ENCODE measurements around the gene ITGAD.

The ITGAD gene

DNA sequence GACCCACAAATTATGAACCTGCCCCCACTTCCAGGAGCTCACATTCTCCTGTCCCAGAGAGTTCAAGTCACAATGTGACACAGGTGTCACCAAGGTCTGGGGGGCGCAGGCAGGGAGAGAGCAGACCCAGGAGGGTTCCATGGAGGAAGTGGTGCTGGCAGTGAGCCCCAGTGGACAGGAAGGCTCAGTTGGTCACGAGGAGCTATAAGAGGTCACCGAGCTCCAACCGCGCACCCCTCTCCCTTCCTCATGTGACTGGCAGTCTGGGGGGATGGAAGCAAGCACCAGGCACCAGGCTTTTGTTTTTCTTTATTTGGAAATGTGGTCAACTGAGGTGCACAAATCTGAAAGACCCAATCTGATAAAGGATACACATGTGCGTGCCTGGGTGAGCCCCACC, 2.5 kb downstream of the ITGAD start:
- H3K27me3 ChIP-seq (ENCODE audit: insufficient read depth, low read length), result no peaks in the 10 kb centered on the region
- H3K9me3 ChIP-seq (ENCODE audit: insufficient read depth, low read depth, low read length), result no peaks in the 10 kb centered on the region
- H3K9ac ChIP-seq (ENCODE audit: low read depth, low read length), result no peak overlapping the region
- no peak overlapping the region for H3K27ac ChIP-seq (ENCODE audit: low read length)
- no peak overlapping the region for H3K4me3 ChIP-seq (ENCODE audit: low read length)
- H3K36me3 ChIP-seq (ENCODE audit: insufficient read depth, low read depth, low read length), result no peaks in the 10 kb centered on the region
- H3K4me1 ChIP-seq (ENCODE audit: insufficient read depth, low read length), result no peaks in the 10 kb centered on the region

GRCh38 chr16:31397096-31397660, 4.0 kb downstream of the ITGAD start:
- Histone ChIP-seq H3K4me1 (ENCODE audit: insufficient read depth, low read length) (no peaks in the 10 kb centered on the region), H3K4me3 (ENCODE audit: low read length) (no peak overlapping the region), H3K9ac (ENCODE audit: low read depth, low read length) (no peak overlapping the region), H3K27me3 (ENCODE audit: insufficient read depth, low read length) (no peaks in the 10 kb centered on the region), H3K36me3 (ENCODE audit: insufficient read depth, low read depth, low read length) (no peaks in the 10 kb centered on the region), H3K27ac (ENCODE audit: low read length) (no peak overlapping the region), H3K9me3 (ENCODE audit: insufficient read depth, low read depth, low read length) (no peaks in the 10 kb centered on the region)

- H3K4me3 ChIP-seq (ENCODE audit: low read length), result no peak overlapping the region
- no peaks in the 10 kb centered on the region for H3K9me3 ChIP-seq (ENCODE audit: insufficient read depth, low read depth, low read length)
- no peak overlapping the region for H3K9ac ChIP-seq (ENCODE audit: low read depth, low read length)
- H3K36me3 ChIP-seq (ENCODE audit: insufficient read depth, low read depth, low read length), result no peaks in the 10 kb centered on the region
- H3K4me1 ChIP-seq (ENCODE audit: insufficient read depth, low read length), result no peaks in the 10 kb centered on the region
- no peaks in the 10 kb centered on the region for H3K27me3 ChIP-seq (ENCODE audit: insufficient read depth, low read length)
- H3K27ac ChIP-seq (ENCODE audit: low read length), result no peak overlapping the region
These were observed 4.6 kb downstream of the ITGAD start for GRCh38 chr16:31397701-31398100.

DNA sequence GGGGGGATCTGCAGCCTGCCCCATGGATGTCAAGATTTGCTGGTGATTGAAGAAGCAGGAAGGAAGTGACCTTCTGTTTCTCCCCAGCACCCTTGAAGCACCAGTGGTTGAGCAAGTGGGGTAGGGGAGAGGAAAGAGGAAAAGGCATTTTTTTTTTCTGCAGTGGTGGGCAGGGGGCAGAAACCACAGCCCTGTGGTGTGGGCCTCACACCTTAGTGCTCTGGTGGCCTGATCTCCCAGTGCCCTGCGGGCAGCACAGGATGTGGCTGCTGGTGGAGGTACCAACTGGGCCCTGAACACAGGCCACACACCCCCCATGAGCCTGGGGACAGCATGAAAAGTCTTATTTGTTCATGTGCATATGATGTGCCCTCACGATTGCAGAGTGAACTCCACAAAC, 7.1 kb downstream of the ITGAD start:
- H3K27ac ChIP-seq (ENCODE audit: low read length), result no peak overlapping the region
- H3K9ac ChIP-seq (ENCODE audit: low read depth, low read length), result no peak overlapping the region

GRCh38 chr16:31401436-31401835, 8.3 kb downstream of the ITGAD start:
- Histone ChIP-seq H3K4me3 (ENCODE audit: low read length) (no peak overlapping the region), H3K36me3 (ENCODE audit: insufficient read depth, low read depth, low read length) (no peaks in the 10 kb centered on the region), H3K27ac (ENCODE audit: low read length) (no peak overlapping the region), H3K9me3 (ENCODE audit: insufficient read depth, low read depth, low read length) (no peaks in the 10 kb centered on the region), H3K27me3 (ENCODE audit: insufficient read depth, low read length) (no peaks in the 10 kb centered on the region), H3K9ac (ENCODE audit: low read depth, low read length) (no peak overlapping the region), H3K4me1 (ENCODE audit: insufficient read depth, low read length) (no peaks in the 10 kb centered on the region)

More for the DNA sequence above, 7.1 kb downstream of the ITGAD start:
- H3K36me3 ChIP-seq (ENCODE audit: insufficient read depth, low read depth, low read length), result no peaks in the 10 kb centered on the region
- H3K4me1 ChIP-seq (ENCODE audit: insufficient read depth, low read length), result no peaks in the 10 kb centered on the region
- H3K9me3 ChIP-seq (ENCODE audit: insufficient read depth, low read depth, low read length), result no peaks in the 10 kb centered on the region
- no peaks in the 10 kb centered on the region for H3K27me3 ChIP-seq (ENCODE audit: insufficient read depth, low read length)
- no peak overlapping the region for H3K4me3 ChIP-seq (ENCODE audit: low read length)

- Histone ChIP-seq H3K9ac (ENCODE audit: low read depth, low read length) (no peak overlapping the region), H3K27ac (ENCODE audit: low read length) (no peak overlapping the region)
These were observed 9.6 kb downstream of the ITGAD start for GRCh38 chr16:31402687-31403086.

GRCh38 chr16:31403590-31404352, 10.6 kb downstream of the ITGAD start:
- H3K36me3 ChIP-seq (ENCODE audit: insufficient read depth, low read depth, low read length), result no peaks in the 10 kb centered on the region
- no peak overlapping the region for H3K27ac ChIP-seq (ENCODE audit: low read length)
- no peaks in the 10 kb centered on the region for H3K9me3 ChIP-seq (ENCODE audit: insufficient read depth, low read depth, low read length)
- no peaks in the 10 kb centered on the region for H3K4me1 ChIP-seq (ENCODE audit: insufficient read depth, low read length)
- no peak overlapping the region for H3K4me3 ChIP-seq (ENCODE audit: low read length)
- H3K9ac ChIP-seq (ENCODE audit: low read depth, low read length), result no peak overlapping the region
- no peaks in the 10 kb centered on the region for H3K27me3 ChIP-seq (ENCODE audit: insufficient read depth, low read length)

More at GRCh38 chr16:31402687-31403086, 9.6 kb downstream of the ITGAD start:
- Histone ChIP-seq H3K27me3 (ENCODE audit: insufficient read depth, low read length) (no peaks in the 10 kb centered on the region), H3K36me3 (ENCODE audit: insufficient read depth, low read depth, low read length) (no peaks in the 10 kb centered on the region), H3K9me3 (ENCODE audit: insufficient read depth, low read depth, low read length) (no peaks in the 10 kb centered on the region), H3K4me3 (ENCODE audit: low read length) (no peak overlapping the region), H3K4me1 (ENCODE audit: insufficient read depth, low read length) (no peaks in the 10 kb centered on the region)

- Histone ChIP-seq H3K4me1 (ENCODE audit: insufficient read depth, low read length) (no peaks in the 10 kb centered on the region), H3K36me3 (ENCODE audit: insufficient read depth, low read depth, low read length) (no peaks in the 10 kb centered on the region), H3K27me3 (ENCODE audit: insufficient read depth, low read length) (no peaks in the 10 kb centered on the region), H3K9me3 (ENCODE audit: insufficient read depth, low read depth, low read length) (no peaks in the 10 kb centered on the region), H3K4me3 (ENCODE audit: low read length) (no peak overlapping the region), H3K27ac (ENCODE audit: low read length) (no peak overlapping the region), H3K9ac (ENCODE audit: low read depth, low read length) (no peak overlapping the region)
These were observed 11.4 kb downstream of the ITGAD start for GRCh38 chr16:31404353-31405064.

DNA sequence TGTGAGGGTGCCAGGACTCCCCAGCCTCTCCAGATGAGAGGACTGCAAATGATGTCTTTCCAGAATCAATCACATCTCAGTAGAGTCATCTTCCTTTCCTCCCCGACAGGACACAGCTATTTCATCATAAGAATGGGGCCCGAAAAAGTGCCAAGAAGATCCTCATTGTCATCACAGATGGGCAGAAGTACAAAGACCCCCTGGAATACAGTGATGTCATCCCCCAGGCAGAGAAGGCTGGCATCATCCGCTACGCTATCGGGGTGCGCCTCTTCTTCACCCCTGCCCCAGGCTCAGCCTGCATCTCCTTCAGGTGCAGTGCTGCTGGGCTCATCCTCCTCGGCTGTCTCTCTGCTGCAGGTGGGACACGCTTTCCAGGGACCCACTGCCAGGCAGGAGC, 14.3 kb downstream of the ITGAD start:
- Histone ChIP-seq H3K4me1 (ENCODE audit: insufficient read depth, low read length) (no peaks in the 10 kb centered on the region), H3K27ac (ENCODE audit: low read length) (no peak overlapping the region), H3K4me3 (ENCODE audit: low read length) (no peak overlapping the region), H3K9me3 (ENCODE audit: insufficient read depth, low read depth, low read length) (no peaks in the 10 kb centered on the region), H3K9ac (ENCODE audit: low read depth, low read length) (no peak overlapping the region), H3K27me3 (ENCODE audit: insufficient read depth, low read length) (no peaks in the 10 kb centered on the region), H3K36me3 (ENCODE audit: insufficient read depth, low read depth, low read length) (no peaks in the 10 kb centered on the region)

DNA sequence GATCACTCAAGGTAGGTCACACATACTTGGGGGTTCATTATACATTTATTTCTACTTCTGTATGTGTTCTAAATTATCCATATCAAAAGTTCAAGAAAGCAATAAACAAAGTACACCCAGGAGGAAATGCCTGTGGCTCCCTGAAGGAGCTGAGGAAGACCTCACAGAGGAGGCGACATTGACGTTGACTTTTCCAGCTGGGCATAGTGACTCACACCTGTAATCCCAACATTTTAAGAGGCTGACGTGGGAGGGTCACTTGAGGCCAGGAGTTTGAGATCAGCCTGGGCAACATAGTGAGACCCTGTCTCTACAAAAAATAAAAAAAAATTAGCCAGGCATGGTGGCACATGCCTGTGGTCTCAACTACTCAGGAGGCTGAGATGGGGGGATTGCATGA, 16.3 kb downstream of the ITGAD start:
- H3K27me3 ChIP-seq (ENCODE audit: insufficient read depth, low read length), result no peaks in the 10 kb centered on the region

DNA sequence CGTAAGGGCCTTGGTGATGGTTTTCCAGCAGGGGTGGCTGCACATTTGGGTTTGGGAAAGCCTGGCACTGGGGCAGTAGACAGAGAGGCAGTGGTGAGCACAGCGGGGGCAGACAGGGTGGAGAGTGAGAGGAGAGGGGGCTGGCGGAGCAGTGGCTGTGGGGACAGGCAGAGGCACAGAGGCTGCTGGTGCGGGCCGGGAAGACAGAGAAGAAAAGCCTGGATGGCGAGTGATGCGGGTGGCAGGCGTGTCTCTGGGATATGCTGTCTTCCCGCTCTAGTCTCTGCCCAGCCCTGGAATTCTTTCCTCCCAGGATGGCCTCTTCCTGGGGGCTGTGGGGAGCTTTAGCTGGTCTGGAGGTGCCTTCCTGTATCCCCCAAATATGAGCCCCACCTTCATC, 16.9 kb downstream of the ITGAD start:
- no peak overlapping the region for H3K9ac ChIP-seq (ENCODE audit: low read depth, low read length)
- H3K27me3 ChIP-seq (ENCODE audit: insufficient read depth, low read length), result no peaks in the 10 kb centered on the region
- H3K9me3 ChIP-seq (ENCODE audit: insufficient read depth, low read depth, low read length), result no peaks in the 10 kb centered on the region
- no peaks in the 10 kb centered on the region for H3K4me1 ChIP-seq (ENCODE audit: insufficient read depth, low read length)
- no peak overlapping the region for H3K27ac ChIP-seq (ENCODE audit: low read length)
- no peak overlapping the region for H3K4me3 ChIP-seq (ENCODE audit: low read length)
- H3K36me3 ChIP-seq (ENCODE audit: insufficient read depth, low read depth, low read length), result no peaks in the 10 kb centered on the region

More for the DNA sequence above, 16.3 kb downstream of the ITGAD start:
- no peak overlapping the region for H3K4me3 ChIP-seq (ENCODE audit: low read length)
- no peak overlapping the region for H3K9ac ChIP-seq (ENCODE audit: low read depth, low read length)
- no peak overlapping the region for H3K27ac ChIP-seq (ENCODE audit: low read length)
- no peaks in the 10 kb centered on the region for H3K4me1 ChIP-seq (ENCODE audit: insufficient read depth, low read length)
- H3K9me3 ChIP-seq (ENCODE audit: insufficient read depth, low read depth, low read length), result no peaks in the 10 kb centered on the region
- no peaks in the 10 kb centered on the region for H3K36me3 ChIP-seq (ENCODE audit: insufficient read depth, low read depth, low read length)

Measured in iPS-20b (cell line).